Measurements from ENCODE around the gene ZDHHC14.

The ZDHHC14 gene

DNA sequence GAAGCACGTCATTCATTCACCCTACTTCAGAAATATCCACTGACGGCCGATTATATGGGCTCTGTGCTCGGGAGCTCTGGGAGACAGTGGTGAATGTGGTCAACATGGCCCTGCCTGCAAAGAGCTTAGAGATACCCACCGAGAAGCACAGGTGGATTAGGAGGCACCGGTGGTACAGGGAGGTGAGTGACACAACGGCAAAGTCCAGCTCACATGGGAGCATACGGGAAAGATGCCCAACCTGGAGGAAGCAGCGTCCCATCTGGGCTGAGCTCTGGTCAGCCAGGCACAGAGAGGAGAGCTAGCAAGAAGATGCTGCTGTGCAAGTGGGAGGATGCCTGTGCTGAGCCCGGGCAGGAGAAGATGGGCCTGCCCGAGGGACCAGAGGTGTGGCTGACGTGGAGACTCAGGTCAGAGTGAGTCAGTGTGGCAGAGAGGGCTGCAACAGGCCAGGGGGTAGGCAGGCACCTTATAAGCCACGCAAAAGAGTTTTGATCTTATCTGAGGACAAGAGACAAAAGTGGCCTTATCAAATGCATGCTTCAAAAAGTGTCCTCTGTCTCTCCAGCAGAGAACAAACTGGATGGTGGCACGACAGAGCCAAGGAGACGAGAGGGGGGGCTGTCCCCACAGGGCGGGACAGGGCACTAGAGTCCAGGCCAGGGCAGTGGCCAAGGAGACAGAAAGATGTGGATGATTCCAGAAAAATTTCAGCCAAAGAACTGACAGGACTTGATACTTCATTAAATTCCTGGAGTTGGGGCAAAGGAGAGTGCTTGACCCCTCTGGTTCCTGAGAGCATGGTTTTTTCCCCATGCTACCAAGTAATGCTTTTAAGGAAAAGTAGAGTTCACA, 227.5 kb downstream of the ZDHHC14 start:
- DNase-seq = no peak

DNA sequence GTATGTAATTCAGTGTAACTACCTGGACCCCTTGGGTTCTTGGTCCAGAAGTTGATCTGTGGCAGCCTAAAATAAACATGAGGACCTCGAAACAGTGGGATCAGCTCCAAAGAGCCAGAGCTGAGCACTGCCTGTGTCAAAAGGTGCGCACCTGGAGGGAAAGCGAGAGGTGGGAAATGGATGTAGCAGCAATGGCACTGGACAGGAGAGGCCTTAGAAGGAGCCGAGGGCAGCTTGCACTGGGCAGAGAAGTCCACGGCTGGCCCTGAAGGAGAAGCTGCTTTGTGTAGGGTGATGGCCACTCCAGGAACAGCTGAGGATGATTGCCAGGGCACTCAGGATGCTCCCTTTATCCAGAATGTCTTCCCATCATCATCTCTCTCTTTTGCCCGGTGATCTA, 228.1 kb downstream of the ZDHHC14 start:
- DNase-seq = no peak

DNA sequence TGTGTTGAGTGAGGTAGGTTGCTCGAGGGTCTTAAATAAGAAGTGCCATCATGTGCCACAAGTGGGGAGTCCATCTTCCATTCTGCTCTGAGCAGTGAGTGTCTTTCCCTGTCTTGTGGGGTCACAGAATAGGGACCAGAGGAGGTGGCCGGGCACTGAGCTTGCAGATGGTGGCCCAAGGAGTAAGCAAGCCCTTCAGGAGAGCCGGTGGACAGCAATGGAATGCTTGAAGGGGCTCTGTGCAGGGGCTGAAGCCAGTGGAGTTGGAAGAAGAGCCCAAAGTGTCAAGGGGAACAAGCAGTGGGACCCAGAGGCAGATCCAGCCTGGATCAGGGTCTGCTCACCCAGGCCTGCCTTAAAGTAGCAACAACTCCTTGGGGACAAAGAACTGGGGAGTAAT, 228.6 kb downstream of the ZDHHC14 start:
- DNase-seq = no peak

DNA sequence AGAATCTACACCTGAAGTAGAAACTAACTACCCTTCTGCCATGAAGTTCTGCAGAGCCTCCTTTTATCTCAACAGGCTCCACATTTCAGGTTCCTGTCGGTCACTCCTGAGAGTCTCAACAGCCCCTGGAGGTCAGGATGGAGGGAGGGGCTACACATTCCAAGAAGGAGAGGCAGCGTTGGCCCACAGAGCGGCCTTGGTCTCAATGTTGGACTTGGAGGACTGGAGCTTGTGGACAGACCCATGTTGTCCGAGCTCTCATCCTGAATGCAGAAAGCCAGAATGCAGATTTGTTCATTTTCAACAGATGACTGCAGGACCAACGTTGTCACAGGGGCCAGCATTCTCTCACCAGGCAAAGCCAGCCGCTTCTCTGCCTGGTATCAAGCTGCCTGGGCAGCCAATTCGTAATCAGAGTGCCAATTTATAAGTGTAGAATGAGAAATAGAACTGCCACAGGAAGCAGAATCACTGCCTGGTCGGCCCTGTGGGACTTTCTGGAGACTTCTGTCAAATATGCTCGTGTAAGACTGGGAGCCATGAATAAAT, 229.5 kb downstream of the ZDHHC14 start:
- no peak for DNase-seq

DNA sequence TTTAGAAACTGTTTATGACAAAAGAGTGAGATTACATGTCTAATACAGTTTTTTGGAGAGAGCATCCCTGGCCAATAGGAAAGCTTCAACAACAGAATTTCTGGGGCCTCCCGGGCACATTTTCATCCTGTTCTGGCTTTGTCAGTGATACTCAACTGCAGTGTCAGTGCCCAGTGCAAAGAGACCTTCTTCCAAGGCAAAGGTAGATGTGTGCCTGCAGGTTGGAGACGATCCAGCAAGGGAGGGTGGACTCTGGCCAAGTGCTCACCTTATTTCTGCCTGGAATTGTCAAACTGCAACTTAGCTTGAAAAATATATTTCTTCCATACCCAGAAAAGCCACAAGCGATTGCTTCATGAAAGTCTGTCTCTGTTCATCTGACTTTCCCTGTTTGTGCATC, 230.4 kb downstream of the ZDHHC14 start:
- DNase-seq = no peak

DNA sequence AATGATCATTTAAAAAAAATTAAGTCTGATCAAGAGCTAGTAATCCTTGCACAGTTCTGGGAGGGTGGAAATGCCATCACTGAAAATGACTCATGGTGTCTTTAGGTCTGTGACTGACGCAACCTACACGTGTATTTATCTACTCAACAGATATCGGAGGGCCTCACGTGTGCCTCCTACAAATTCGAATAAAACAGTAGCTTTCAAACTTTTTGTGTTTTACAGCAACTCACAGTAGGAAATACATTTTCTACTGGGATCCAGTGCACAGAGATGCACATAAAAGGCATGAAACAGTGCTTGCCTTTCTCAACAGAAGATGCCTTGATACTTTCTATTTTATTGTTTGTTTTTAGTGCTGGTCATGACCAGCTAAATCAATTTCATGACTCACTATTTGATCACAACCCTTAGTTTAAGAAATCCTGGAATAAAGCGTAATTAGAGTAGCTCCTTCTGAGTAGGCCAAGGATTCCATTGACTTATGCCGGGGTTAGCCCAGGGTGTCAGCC, 232.1 kb downstream of the ZDHHC14 start:
- DNase-seq = no peak

DNA sequence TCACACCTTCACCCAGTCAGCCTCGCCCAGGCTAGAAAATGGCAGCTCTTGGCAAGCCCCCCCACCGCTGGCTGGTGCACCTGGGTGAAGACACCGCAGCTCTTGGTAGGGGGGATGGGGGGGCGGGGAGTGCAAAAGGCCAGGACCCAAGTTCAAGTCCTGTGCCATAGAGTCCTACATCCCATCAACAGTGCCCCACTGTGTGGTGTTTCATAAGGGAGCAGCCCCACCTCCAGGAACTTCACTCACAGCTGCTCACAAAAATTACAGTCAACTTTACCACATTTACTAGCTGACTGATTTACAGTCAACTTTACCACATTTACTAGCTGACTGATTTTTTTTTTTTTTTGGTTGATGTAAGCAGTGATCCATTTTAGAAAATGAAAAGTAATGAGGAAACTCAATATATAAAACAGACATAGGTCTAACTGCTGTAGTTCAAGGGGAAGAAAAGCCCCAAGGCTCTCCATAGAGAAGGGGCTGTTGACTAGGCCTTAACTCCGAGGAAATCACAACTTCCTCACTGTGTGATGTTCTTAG, 233.1 kb downstream of the ZDHHC14 start:
- DNase-seq = no peak

GRCh38 chr6:157615420-157615769, 234.4 kb downstream of the ZDHHC14 start:
- no peak for DNase-seq

- DNase-seq = no peak
Observed at GRCh38 chr6:157615951-157616350, 235.0 kb downstream of the ZDHHC14 start.

DNA sequence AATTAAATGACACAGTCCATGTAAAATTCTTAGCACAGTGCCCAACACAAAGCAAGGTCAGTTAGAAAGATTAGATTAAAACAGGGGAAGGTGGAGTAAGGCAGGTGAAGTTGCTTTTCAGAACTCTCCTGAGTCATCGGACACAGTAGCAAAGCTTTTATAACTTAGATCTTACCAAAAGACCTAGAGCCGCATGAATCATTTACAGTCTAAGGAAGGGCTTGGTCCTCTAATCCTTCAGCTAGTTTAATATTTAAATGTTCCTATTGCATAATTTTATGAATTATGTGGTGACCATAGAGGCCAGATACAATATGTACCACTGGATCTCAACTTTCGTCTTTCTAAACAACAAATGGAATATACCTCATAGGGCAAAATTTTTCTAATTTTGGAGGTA, 240.0 kb downstream of the ZDHHC14 start:
- DNase-seq = no peak

- DNase-seq = no peak
Observed at GRCh38 chr6:157621406-157621805, 240.4 kb downstream of the ZDHHC14 start.

GRCh38 chr6:157622427-157622826, 241.4 kb downstream of the ZDHHC14 start:
- no peak for DNase-seq

DNA sequence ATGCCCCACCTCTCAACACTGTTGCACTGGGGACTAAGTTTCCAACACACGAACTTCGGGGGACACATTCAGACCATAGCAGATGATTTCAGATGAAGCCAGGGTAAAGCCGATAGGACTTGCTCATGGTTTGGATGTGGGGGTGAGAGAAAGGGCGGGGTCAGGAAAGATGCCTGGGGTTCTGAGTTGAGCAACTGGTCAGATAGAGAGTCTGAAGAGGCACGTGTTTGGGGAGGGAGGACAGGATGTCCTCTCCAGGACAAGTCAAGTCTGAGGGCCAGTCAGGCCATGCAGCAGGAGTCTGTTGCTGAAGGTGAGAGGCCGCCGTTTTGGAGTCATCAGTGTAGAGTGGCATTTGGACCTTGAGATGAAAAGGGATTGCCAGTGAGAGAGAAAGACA, 244.1 kb downstream of the ZDHHC14 start:
- no peak for DNase-seq

- no peak for DNase-seq
Observed at GRCh38 chr6:157625764-157626163, 244.8 kb downstream of the ZDHHC14 start.

GRCh38 chr6:157627195-157627966, 246.4 kb downstream of the ZDHHC14 start:
- DNase-seq = no peak

- DNase-seq = no peak
Observed at GRCh38 chr6:157628463-157628862, 247.5 kb downstream of the ZDHHC14 start.

- DNase-seq = no peak
Observed at GRCh38 chr6:157629220-157629619, 248.2 kb downstream of the ZDHHC14 start.

- DNase-seq = no peak
Observed at GRCh38 chr6:157630463-157631080, 249.6 kb downstream of the ZDHHC14 start.

- no peak for DNase-seq
Observed at GRCh38 chr6:157631412-157631811, 250.4 kb downstream of the ZDHHC14 start.

GRCh38 chr6:157631838-157632614, 251.0 kb downstream of the ZDHHC14 start:
- DNase-seq = no peak

- DNase-seq = no peak
Observed at GRCh38 chr6:157632821-157633220, 251.8 kb downstream of the ZDHHC14 start.

DNA sequence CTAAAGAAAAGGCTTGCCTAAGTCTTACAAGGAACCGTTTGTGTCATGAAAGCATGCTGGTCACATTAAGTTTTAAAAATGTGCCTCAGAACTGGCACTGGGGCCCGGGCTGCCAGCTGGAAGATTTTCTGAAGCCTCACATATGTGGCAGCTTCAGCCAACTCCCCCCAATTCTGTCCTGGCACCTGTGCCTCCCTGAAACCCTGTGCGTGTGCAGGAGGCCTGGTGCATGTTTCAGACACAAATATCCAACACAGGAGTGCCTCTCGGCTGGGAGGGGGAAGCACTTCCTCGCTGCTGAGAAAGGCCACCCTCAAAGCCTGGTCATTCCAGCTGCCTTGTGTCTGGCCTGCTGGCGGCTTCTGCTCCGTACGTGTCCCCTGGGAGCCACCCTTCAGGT, 253.6 kb downstream of the ZDHHC14 start:
- DNase-seq = no peak
